ENCODE results near the gene KCNMB4. TPM values are rescaled to one million over a fixed set of nuclear protein-coding genes. Genes with fewer than 3 reads are reported as not detected.

Gene KCNMB4
- polyA plus RNA-seq, 1 donor (not counting 4 experiments of a cell fraction or from before 2014, with no cell fraction given), result 0.77 TPM

DNA sequence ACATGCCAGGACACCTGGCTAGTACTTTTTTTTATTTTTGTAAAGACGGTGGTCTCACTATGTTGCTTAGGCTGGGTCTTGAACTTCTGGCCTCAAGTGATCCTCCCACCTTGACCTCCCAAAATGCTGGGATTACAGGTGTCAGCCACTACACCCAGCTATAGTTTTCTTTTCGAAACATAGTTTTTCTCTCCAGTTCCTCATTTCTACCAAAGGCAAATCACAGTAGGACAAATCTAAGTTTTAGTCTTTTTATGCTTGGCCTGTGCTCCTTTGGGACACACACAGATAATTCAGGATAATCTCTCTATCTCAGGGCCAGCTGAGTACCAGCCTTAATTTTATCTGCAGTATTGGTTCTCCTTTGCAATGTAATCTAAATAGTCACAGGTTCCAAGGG is 100.7 kb downstream of the KCNMB4 start:
- TF ChIP-seq EZH2 (IDR thresholded peaks at IDR 0.05; ENCODE audit: low read length), result no peak
- TF ChIP-seq, protein P1, sequence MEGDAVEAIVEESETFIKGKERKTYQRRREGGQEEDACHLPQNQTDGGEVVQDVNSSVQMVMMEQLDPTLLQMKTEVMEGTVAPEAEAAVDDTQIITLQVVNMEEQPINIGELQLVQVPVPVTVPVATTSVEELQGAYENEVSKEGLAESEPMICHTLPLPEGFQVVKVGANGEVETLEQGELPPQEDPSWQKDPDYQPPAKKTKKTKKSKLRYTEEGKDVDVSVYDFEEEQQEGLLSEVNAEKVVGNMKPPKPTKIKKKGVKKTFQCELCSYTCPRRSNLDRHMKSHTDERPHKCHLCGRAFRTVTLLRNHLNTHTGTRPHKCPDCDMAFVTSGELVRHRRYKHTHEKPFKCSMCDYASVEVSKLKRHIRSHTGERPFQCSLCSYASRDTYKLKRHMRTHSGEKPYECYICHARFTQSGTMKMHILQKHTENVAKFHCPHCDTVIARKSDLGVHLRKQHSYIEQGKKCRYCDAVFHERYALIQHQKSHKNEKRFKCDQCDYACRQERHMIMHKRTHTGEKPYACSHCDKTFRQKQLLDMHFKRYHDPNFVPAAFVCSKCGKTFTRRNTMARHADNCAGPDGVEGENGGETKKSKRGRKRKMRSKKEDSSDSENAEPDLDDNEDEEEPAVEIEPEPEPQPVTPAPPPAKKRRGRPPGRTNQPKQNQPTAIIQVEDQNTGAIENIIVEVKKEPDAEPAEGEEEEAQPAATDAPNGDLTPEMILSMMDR (optimal IDR thresholded peaks at IDR 0.05 in 1 of 3, IDR thresholded peaks at IDR 0.05 in 1 of 3, conservative IDR thresholded peaks at IDR 0.05 in 1 of 3; ENCODE audit: extremely low read depth in 1 of 3, insufficient read depth in 2 of 3, low read length in 3 of 3), result no peak
- Histone ChIP-seq H3K4me2 (ENCODE audit: control insufficient read depth, extremely low read depth, insufficient read depth, low read depth, low read length) (no peak overlapping the region), H2AFZ (ENCODE audit: control insufficient read depth, low read length) (no peak overlapping the region), H3K9me1 (ENCODE audit: control insufficient read depth, extremely low read depth, insufficient read depth, low read length) (no peaks in the 10 kb centered on the region), H3K9ac (ENCODE audit: control insufficient read depth, extremely low read depth, insufficient read depth, low read length) (no peak overlapping the region), H4K20me1 (ENCODE audit: control insufficient read depth, extremely low read depth, insufficient read depth, low read length) (no peaks in the 10 kb centered on the region), H3K36me3 (ENCODE audit: control insufficient read depth in 2 of 2, extremely low read depth in 1 of 2, insufficient read depth in 2 of 2, low read length in 2 of 2) (no peaks in the 10 kb centered on the region), H3K27ac (ENCODE audit: control insufficient read depth, insufficient read depth, low read length) (no peak overlapping the region), H3K9me3 (ENCODE audit: control insufficient read depth, low read depth, low read length) (no peaks in the 10 kb centered on the region), H3K4me1 (ENCODE audit: control insufficient read depth, extremely low read depth, insufficient read depth, low read length) (no peaks in the 10 kb centered on the region), H3K79me2 (ENCODE audit: control insufficient read depth, insufficient read depth, low read length) (no peaks in the 10 kb centered on the region), H3K4me3 (ENCODE audit: control insufficient read depth in 2 of 3, extremely low read depth in 1 of 3, insufficient read depth in 2 of 3, low read depth in 1 of 3, low read length in 3 of 3) (no peak overlapping the region), H3K27me3 (ENCODE audit: control insufficient read depth, extremely low read depth, insufficient read depth, low read length) (no peaks in the 10 kb centered on the region)
- FAIRE-seq (no peak), DNase-seq (ENCODE audit: low read depth, low spot score) (no peak)
- dilution Hi-C loops (cut with MboI; ENCODE audit: extremely low pct_ligation_motif_present, low sequenced_read_pairs), result no loop called here

DNA sequence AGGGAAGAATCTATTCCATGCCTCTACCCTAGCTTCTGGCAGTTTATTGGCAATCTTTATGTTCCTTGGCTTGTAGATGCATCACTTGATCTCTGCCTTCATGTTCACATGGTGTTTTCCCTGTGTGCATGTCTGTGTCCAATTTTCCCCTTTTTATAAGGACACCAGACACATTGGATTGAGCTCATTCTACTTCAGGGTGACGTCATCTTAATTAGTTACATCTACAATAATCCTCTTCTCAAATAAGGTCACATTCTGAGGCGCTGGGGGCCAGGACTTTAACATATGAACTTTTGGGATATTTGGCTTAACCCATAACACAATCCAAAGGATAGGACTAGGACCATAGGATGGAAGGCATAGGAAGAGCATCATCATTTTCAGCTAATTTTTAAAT is 101.4 kb downstream of the KCNMB4 start:
- H3K36me3 ChIP-seq (ENCODE audit: control insufficient read depth in 2 of 2, extremely low read depth in 1 of 2, insufficient read depth in 2 of 2, low read length in 2 of 2), result no peaks in the 10 kb centered on the region
- no peak overlapping the region for H2AFZ ChIP-seq (ENCODE audit: control insufficient read depth, low read length)
- no peak for DNase-seq (ENCODE audit: low read depth, low spot score)
- no peak for TF ChIP-seq EZH2 (IDR thresholded peaks at IDR 0.05; ENCODE audit: low read length)
- TF ChIP-seq, protein P1 (optimal IDR thresholded peaks at IDR 0.05 in 1 of 3, IDR thresholded peaks at IDR 0.05 in 1 of 3, conservative IDR thresholded peaks at IDR 0.05 in 1 of 3; ENCODE audit: extremely low read depth in 1 of 3, insufficient read depth in 2 of 3, low read length in 3 of 3), result no peak
- dilution Hi-C loops (cut with MboI; ENCODE audit: extremely low pct_ligation_motif_present, low sequenced_read_pairs), result no loop called here
- H3K4me3 ChIP-seq (ENCODE audit: control insufficient read depth in 2 of 3, extremely low read depth in 1 of 3, insufficient read depth in 2 of 3, low read depth in 1 of 3, low read length in 3 of 3), result no peak overlapping the region
- no peaks in the 10 kb centered on the region for H3K9me3 ChIP-seq (ENCODE audit: control insufficient read depth, low read depth, low read length)
- H3K9me1 ChIP-seq (ENCODE audit: control insufficient read depth, extremely low read depth, insufficient read depth, low read length), result no peaks in the 10 kb centered on the region
- no peak overlapping the region for H3K4me2 ChIP-seq (ENCODE audit: control insufficient read depth, extremely low read depth, insufficient read depth, low read depth, low read length)
- no peak overlapping the region for H3K9ac ChIP-seq (ENCODE audit: control insufficient read depth, extremely low read depth, insufficient read depth, low read length)
- FAIRE-seq, result no peak
- H3K79me2 ChIP-seq (ENCODE audit: control insufficient read depth, insufficient read depth, low read length), result no peaks in the 10 kb centered on the region
- H3K4me1 ChIP-seq (ENCODE audit: control insufficient read depth, extremely low read depth, insufficient read depth, low read length), result no peaks in the 10 kb centered on the region
- no peaks in the 10 kb centered on the region for H4K20me1 ChIP-seq (ENCODE audit: control insufficient read depth, extremely low read depth, insufficient read depth, low read length)
- H3K27me3 ChIP-seq (ENCODE audit: control insufficient read depth, extremely low read depth, insufficient read depth, low read length), result no peaks in the 10 kb centered on the region
- H3K27ac ChIP-seq (ENCODE audit: control insufficient read depth, insufficient read depth, low read length), result no peak overlapping the region

Data from keratinocyte (primary cell).